Chondrocyte (in vitro differentiated cells): ENCODE results near the gene QRICH2. TPM values are rescaled to one million over a fixed set of nuclear protein-coding genes. Genes with fewer than 3 reads are reported as not detected.
"Not testable (repeated sequence)": the region's sequence is repeated elsewhere in the genome, so short reads cannot be mapped to it uniquely, and the experiment has no call there.

Experiments
- DNase-seq: peaks from one replicate; pipeline ENCODE4 v3.0.0; 2021; ENCODE audit warnings: mixed read lengths, low spot score
- H3K27ac Mint-ChIP-seq: one replicate; pipeline ENCODE4 v1.8.0; 2021; ENCODE audit warnings: mild to moderate bottlenecking, moderate library complexity, mixed read lengths; ENCODE audit not compliant: unreplicated experiment
- H3K27me3 Mint-ChIP-seq: 2 replicates; pipeline ENCODE4 v1.8.0; 2021; ENCODE audit warnings: low read depth, mixed read lengths
- H3K36me3 Mint-ChIP-seq: 2 replicates; pipeline ENCODE4 v1.8.0; 2021; ENCODE audit warnings: low read depth, mixed read lengths
- H3K4me1 Mint-ChIP-seq: 2 replicates; pipeline ENCODE4 v1.8.0; 2021; ENCODE audit warnings: low read depth, mild to moderate bottlenecking, mixed read lengths
- H3K4me3 Mint-ChIP-seq: one replicate; pipeline ENCODE4 v1.8.0; 2021; ENCODE audit warnings: mild to moderate bottlenecking, moderate library complexity, mixed read lengths; ENCODE audit not compliant: unreplicated experiment
- H3K9me3 Mint-ChIP-seq: 2 replicates; pipeline ENCODE4 v1.8.0; 2021; ENCODE audit warnings: low read depth, mixed read lengths
- CTCF ChIP-seq: fragments of 200-600 bp; sonication (generic); IDR thresholded peaks from 2 replicates; pipeline ENCODE4 v1.5.0; 2021; ENCODE audit warnings: antibody characterized with exemption, mild to moderate bottlenecking, moderate library complexity
- total RNA-seq: library from RNA; stranded (reverse); gene quantifications from 3 replicates; pipeline ENCODE4 v1.2.1, GENCODE V29; 2021

QRICH2 gene
- total RNA-seq, 1 donor from 2014 or later = 5.2 TPM

GRCh38 chr17:76263896-76264295 is 44.2 kb downstream of the QRICH2 start:
- H3K4me1 Mint-ChIP-seq = peaks cover 29% of the 10 kb centered on the region
- TF ChIP-seq CTCF = no peak
- no peak overlapping the region for H3K4me3 Mint-ChIP-seq
- H3K36me3 Mint-ChIP-seq = no peaks in the 10 kb centered on the region
- no peak for DNase-seq
- no peaks in the 10 kb centered on the region for H3K27me3 Mint-ChIP-seq
- peak overlapping the region; percentile 97 for H3K27ac Mint-ChIP-seq
- no peaks in the 10 kb centered on the region for H3K9me3 Mint-ChIP-seq

- H3K4me3 Mint-ChIP-seq = no peak overlapping the region
- no peak for DNase-seq
- H3K9me3 Mint-ChIP-seq = no peaks in the 10 kb centered on the region
- TF ChIP-seq CTCF = no peak
- H3K27me3 Mint-ChIP-seq = no peaks in the 10 kb centered on the region
- H3K27ac Mint-ChIP-seq = peak overlapping the region; percentile 43
- no peaks in the 10 kb centered on the region for H3K36me3 Mint-ChIP-seq
- peaks cover 23% of the 10 kb centered on the region for H3K4me1 Mint-ChIP-seq
Observed at GRCh38 chr17:76262732-76263344, 45.2 kb downstream of the QRICH2 start.

- no peak overlapping the region for H3K4me3 Mint-ChIP-seq
- H3K4me1 Mint-ChIP-seq = peaks cover 15% of the 10 kb centered on the region
- H3K9me3 Mint-ChIP-seq = no peaks in the 10 kb centered on the region
- no peak overlapping the region for H3K27ac Mint-ChIP-seq
- DNase-seq = no peak
- H3K27me3 Mint-ChIP-seq = no peaks in the 10 kb centered on the region
- TF ChIP-seq CTCF = no peak
- no peaks in the 10 kb centered on the region for H3K36me3 Mint-ChIP-seq
Observed at GRCh38 chr17:76261421-76262215, 46.5 kb downstream of the QRICH2 start.

- Mint-ChIP-seq H3K27ac (no peak overlapping the region), H3K27me3 (no peaks in the 10 kb centered on the region), H3K36me3 (no peaks in the 10 kb centered on the region), H3K4me3 (no peak overlapping the region), H3K9me3 (no peaks in the 10 kb centered on the region), H3K4me1 (peaks cover 11% of the 10 kb centered on the region)
- no peak for DNase-seq
- no peak for TF ChIP-seq CTCF
Observed at GRCh38 chr17:76260669-76261068, 47.4 kb downstream of the QRICH2 start.

- no peak for DNase-seq
- Mint-ChIP-seq H3K9me3 (no peaks in the 10 kb centered on the region), H3K27me3 (no peaks in the 10 kb centered on the region), H3K36me3 (no peaks in the 10 kb centered on the region), H3K27ac (no peak overlapping the region), H3K4me1 (peaks cover 11% of the 10 kb centered on the region), H3K4me3 (no peak overlapping the region)
- no peak for TF ChIP-seq CTCF
Observed at GRCh38 chr17:76260220-76260619, 47.9 kb downstream of the QRICH2 start.

GRCh38 chr17:76256430-76257050 is 51.5 kb downstream of the QRICH2 start:
- not testable (repeated sequence) for H3K4me3 Mint-ChIP-seq

More at GRCh38 chr17:76256430-76257050, 51.5 kb downstream of the QRICH2 start:
- H3K27ac Mint-ChIP-seq, H3K27me3 Mint-ChIP-seq, H3K36me3 Mint-ChIP-seq, H3K9me3 Mint-ChIP-seq: not testable (repeated sequence)
- peaks cover 11% of the 10 kb centered on the region for H3K4me1 Mint-ChIP-seq
- peak; percentile 32 for DNase-seq
